GM23338 (cell line): Measurements from ENCODE around the gene CAND1.

Experiments used
- CREB1 ChIP-seq: fragments of 250-450 bp; sonication (Bioruptor Pico); IDR thresholded peaks from 2 replicates; pipeline ENCODE4 v1.5.0; 2020; ENCODE audit warnings: low read depth, mild to moderate bottlenecking, moderate library complexity
- EZH2 ChIP-seq: fragments of 200-600 bp; sonication (generic); IDR thresholded peaks from one replicate; pipeline ENCODE4 v1.8.0; 2017; ENCODE audit warnings: antibody characterized with exemption, mild to moderate bottlenecking, low read depth; ENCODE audit not compliant: unreplicated experiment
- JUNB ChIP-seq: IDR thresholded peaks from one replicate; pipeline ENCODE4 v1.6.1; 2016; ENCODE audit warnings: antibody characterized with exemption; ENCODE audit not compliant: unreplicated experiment
- POLR2AphosphoS5 ChIP-seq: IDR thresholded peaks from 2 replicates; pipeline ENCODE4 v1.6.1; 2016; ENCODE audit warnings: antibody characterized with exemption, low read depth
- TF ChIP-seq, protein P1 (sequence below), 2 experiments: fragments of 200-600 bp in 1 of 2; sonication (generic) in 1 of 2; conservative IDR thresholded peaks; 2 replicates each; pipeline versions ENCODE4 v1.5.1 to v1.6.1; 2016 to 2017; ENCODE audit warnings: antibody characterized with exemption in 2 of 2, low read depth in 2 of 2, mild to moderate bottlenecking in 2 of 2, moderate library complexity in 1 of 2

DNA sequence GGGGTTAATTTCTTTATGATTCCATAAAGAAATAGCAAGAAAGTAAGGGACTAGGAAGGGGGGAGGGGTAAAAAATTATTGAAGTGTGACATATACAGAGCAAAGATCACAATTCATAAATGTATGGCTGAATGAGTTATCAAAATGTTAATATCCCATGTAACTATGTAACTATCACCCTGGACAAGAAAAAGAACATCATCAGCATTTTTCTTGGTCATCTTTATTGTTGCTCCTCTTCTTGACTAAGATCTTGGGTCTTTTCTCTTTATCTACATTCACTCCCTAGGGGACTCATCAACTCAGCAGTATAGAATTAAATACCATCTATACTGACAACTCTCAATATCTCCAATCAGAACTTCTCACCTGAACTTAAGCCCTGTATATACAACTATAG is 57.5 kb downstream of the CAND1 start:
- no peak for TF ChIP-seq CREB1 (CRISPR knock-in tag)
- TF ChIP-seq, protein P1, sequence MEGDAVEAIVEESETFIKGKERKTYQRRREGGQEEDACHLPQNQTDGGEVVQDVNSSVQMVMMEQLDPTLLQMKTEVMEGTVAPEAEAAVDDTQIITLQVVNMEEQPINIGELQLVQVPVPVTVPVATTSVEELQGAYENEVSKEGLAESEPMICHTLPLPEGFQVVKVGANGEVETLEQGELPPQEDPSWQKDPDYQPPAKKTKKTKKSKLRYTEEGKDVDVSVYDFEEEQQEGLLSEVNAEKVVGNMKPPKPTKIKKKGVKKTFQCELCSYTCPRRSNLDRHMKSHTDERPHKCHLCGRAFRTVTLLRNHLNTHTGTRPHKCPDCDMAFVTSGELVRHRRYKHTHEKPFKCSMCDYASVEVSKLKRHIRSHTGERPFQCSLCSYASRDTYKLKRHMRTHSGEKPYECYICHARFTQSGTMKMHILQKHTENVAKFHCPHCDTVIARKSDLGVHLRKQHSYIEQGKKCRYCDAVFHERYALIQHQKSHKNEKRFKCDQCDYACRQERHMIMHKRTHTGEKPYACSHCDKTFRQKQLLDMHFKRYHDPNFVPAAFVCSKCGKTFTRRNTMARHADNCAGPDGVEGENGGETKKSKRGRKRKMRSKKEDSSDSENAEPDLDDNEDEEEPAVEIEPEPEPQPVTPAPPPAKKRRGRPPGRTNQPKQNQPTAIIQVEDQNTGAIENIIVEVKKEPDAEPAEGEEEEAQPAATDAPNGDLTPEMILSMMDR (conservative IDR thresholded peaks at IDR 0.05; ENCODE audit: low read depth in 2 of 2): no peak
- TF ChIP-seq JUNB: no peak
- no peak for TF ChIP-seq EZH2
- TF ChIP-seq POLR2AphosphoS5: no peak
